ENCODE results near the gene MLLT10. TPM values are rescaled to one million over a fixed set of nuclear protein-coding genes. Genes with fewer than 3 reads are reported as not detected.

MLLT10 gene
- total RNA-seq, 1 experiment from 2014 or later: 45.2 TPM

- BruUV-seq (replicated peaks): no TSS peak
- Histone ChIP-seq H3K4me2 (ENCODE audit: low read length) (no peak overlapping the region), H3K9ac (ENCODE audit: low read length) (no peak overlapping the region)
Observed at GRCh38 chr10:21509341-21510240, 24.4 kb upstream of the MLLT10 start.

More at GRCh38 chr10:21509341-21510240, 24.4 kb upstream of the MLLT10 start:
- no peak for DNase-seq (ENCODE audit: low read depth, low spot score)
- Histone ChIP-seq H4K20me1 (ENCODE audit: insufficient read depth) (no peaks in the 10 kb centered on the region), H3K36me3 (ENCODE audit: control insufficient read depth in 1 of 2, insufficient read depth in 2 of 2, low read length in 2 of 2) (no peaks in the 10 kb centered on the region), H3K9me3 (ENCODE audit: control insufficient read depth in 1 of 2, insufficient read depth in 1 of 2, low read depth in 1 of 2, low read length in 2 of 2) (no peaks in the 10 kb centered on the region), H3K9me2 (ENCODE audit: insufficient read depth) (no peaks in the 10 kb centered on the region), H3K27me3 (ENCODE audit: insufficient read depth, low read length) (no peaks in the 10 kb centered on the region), H3K4me3 (replicated peaks in 1 of 2; ENCODE audit: low read depth in 1 of 2, low read length in 2 of 2) (no peak overlapping the region), H3K79me2 (ENCODE audit: insufficient read depth, low read length) (no peaks in the 10 kb centered on the region), H3K4me1 (ENCODE audit: control insufficient read depth in 1 of 2, insufficient read depth in 2 of 2, low read length in 2 of 2) (no peaks in the 10 kb centered on the region), H3K27ac (ENCODE audit: low read depth, low read length) (no peak overlapping the region), H2AFZ (ENCODE audit: low read depth, low read length, poor library complexity, severe bottlenecking) (no peak overlapping the region)
- TF ChIP-seq RAD21 (IDR thresholded peaks at IDR 0.05; ENCODE audit: low read depth) (no peak), POLR2A (IDR thresholded peaks at IDR 0.05; ENCODE audit: borderline replicate concordance, extremely low read depth, insufficient read depth, insufficient read length) (no peak), TCF7L2 (IDR thresholded peaks at IDR 0.05; ENCODE audit: borderline replicate concordance, extremely low read depth, insufficient read depth, insufficient read length) (no peak), JUND (IDR thresholded peaks at IDR 0.05) (no peak), ATF3 (IDR thresholded peaks at IDR 0.05) (no peak), ZBTB33 (IDR thresholded peaks at IDR 0.05; ENCODE audit: extremely low read depth, insufficient replicate concordance, low read length) (no peak), MAX (IDR thresholded peaks at IDR 0.05) (no peak), REST (IDR thresholded peaks at IDR 0.05; ENCODE audit: low read depth) (no peak), FOSL1 (IDR thresholded peaks at IDR 0.05; ENCODE audit: low read depth) (no peak), ZFX (IDR thresholded peaks at IDR 0.05) (no peak), ELF1 (IDR thresholded peaks at IDR 0.05; ENCODE audit: borderline replicate concordance, low read depth) (no peak), SIN3A (IDR thresholded peaks at IDR 0.05; ENCODE audit: low read depth) (no peak), POLR2AphosphoS5 (IDR thresholded peaks at IDR 0.05; ENCODE audit: low read depth, low read length) (no peak), YY1 (IDR thresholded peaks at IDR 0.05; ENCODE audit: extremely low read depth, insufficient replicate concordance, low read depth, low read length) (no peak), CTCF (IDR thresholded peaks at IDR 0.05 in 2 of 3, conservative IDR thresholded peaks at IDR 0.05 in 1 of 3; ENCODE audit: borderline replicate concordance in 1 of 3, insufficient read depth in 1 of 3, low read depth in 2 of 3, low read length in 2 of 3) (no peak), CBX3 (IDR thresholded peaks at IDR 0.05; ENCODE audit: low read depth) (no peak), EZH2phosphoT487 (IDR thresholded peaks at IDR 0.05; ENCODE audit: borderline replicate concordance) (no peak), EZH2 (IDR thresholded peaks at IDR 0.05) (no peak), CEBPB (IDR thresholded peaks at IDR 0.05; ENCODE audit: low read depth) (no peak), EGR1 (IDR thresholded peaks at IDR 0.05; ENCODE audit: low read depth) (no peak)
- ChIA-PET POLR2A (no interaction called here), CTCF (no interaction called here), RAD21 (ENCODE audit: low non-redundant PET in 1 of 2, low total read pairs in 2 of 2, uncharacterized antibody in 2 of 2, unreplicated experiment in 2 of 2) (no interaction called here)
- intact Hi-C loops (cut with micrococcal nuclease): no loop called here
- no peak for ATAC-seq
